SK-N-SH (cell line): Measurements from ENCODE around the gene SMARCD1.

Source experiments
- CTCF ChIP-seq: fragments of 200-600 bp; sonication (generic); IDR thresholded peaks from 2 replicates; pipeline ENCODE4 v1.6.1; 2017; ENCODE audit warnings: antibody characterized with exemption, mild to moderate bottlenecking, moderate library complexity
- EZH2phosphoT487 ChIP-seq: fragments of 200-600 bp; sonication (generic); IDR thresholded peaks from 2 replicates; pipeline ENCODE4 v1.6.1; 2017; ENCODE audit warnings: low read depth, mixed run types, mild to moderate bottlenecking, antibody characterized with exemption, moderate library complexity, borderline replicate concordance
- GATA2 ChIP-seq: sonication (generic); formaldehyde crosslinking; IDR thresholded peaks from 2 replicates; pipeline ENCODE4 v1.5.0; 2020; ENCODE audit warnings: mild to moderate bottlenecking, missing genetic modification reagents
- MXI1 ChIP-seq: IDR thresholded peaks from 2 replicates; pipeline ENCODE4 v1.6.1; 2012; ENCODE audit warnings: mild to moderate bottlenecking, low read depth, low read length, improper control_type of control experiment
- POLR2AphosphoS5 ChIP-seq: IDR thresholded peaks from 2 replicates; pipeline ENCODE4 v1.6.1; 2012; ENCODE audit warnings: low read depth, low read length
- SMC3 ChIP-seq: IDR thresholded peaks from 2 replicates; pipeline ENCODE4 v1.6.1; 2012; ENCODE audit warnings: low read depth, low read length, improper control_type of control experiment
- TAF1 ChIP-seq: IDR thresholded peaks from 2 replicates; pipeline ENCODE4 v1.6.1; 2012; ENCODE audit warnings: low read depth, mild to moderate bottlenecking, low read length, moderate library complexity, borderline replicate concordance
- USF1 ChIP-seq: IDR thresholded peaks from 2 replicates; pipeline ENCODE4 v1.4.0; 2012; ENCODE audit warnings: low read depth, borderline replicate concordance

- no peak for TF ChIP-seq MXI1
- TF ChIP-seq USF1, result no peak
- no peak for TF ChIP-seq CTCF
- TF ChIP-seq EZH2phosphoT487, result no peak
- TF ChIP-seq SMC3, result no peak; the same call in 1 of the 2 replicates
- TF ChIP-seq GATA2, result no peak
- no peak for TF ChIP-seq POLR2AphosphoS5
- no peak for TF ChIP-seq TAF1
These were observed 26.2 kb downstream of the SMARCD1 start for GRCh38 chr12:50111395-50111692.
